ENCODE results near the gene PLEKHA4.
"Not testable (repeated sequence)": the region's sequence is repeated elsewhere in the genome, so short reads cannot be mapped to it uniquely, and the experiment has no call there.

Gene PLEKHA4

DNA sequence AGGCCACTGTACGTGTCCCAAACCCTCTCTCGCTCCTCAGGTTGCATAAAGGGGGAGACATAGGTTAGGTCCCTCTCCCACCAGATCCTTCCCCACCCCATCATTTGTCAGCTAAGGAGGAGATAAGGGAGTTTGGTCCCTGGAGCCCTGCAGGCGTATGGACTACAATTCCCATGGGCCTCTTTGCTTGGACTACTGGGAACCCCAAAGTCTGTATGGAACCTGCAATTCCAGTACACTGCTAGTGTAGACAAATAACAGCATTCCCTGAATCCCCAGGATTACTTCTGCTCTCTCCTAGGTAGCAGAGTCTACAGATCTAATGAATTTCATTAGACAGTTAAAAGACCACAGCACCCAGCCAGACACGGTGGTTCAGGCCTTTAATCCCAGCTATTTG lies 16.1 kb downstream of the PLEKHA4 start:
- Histone ChIP-seq H3K27me3 (ENCODE audit: low read length) (no peaks in the 10 kb centered on the region), H3K27ac (ENCODE audit: low read depth, low read length) (no peak overlapping the region), H3F3A (ENCODE audit: insufficient read depth) (no peaks in the 10 kb centered on the region), H2AFZ (ENCODE audit: low read depth, low read length, severe bottlenecking) (no peak overlapping the region), H3K4me3 (ENCODE audit: insufficient read depth, low read length, poor library complexity, severe bottlenecking) (no peak overlapping the region), H4K20me1 (ENCODE audit: low read depth, low read length) (no peaks in the 10 kb centered on the region), H3K9ac (ENCODE audit: low read length) (no peak overlapping the region), H3K9me3 (ENCODE audit: insufficient read depth, low read length) (no peaks in the 10 kb centered on the region), H3K36me3 (ENCODE audit: low read length) (no peaks in the 10 kb centered on the region), H3K9me2 (replicated peaks; ENCODE audit: insufficient read depth, low read length) (no peaks in the 10 kb centered on the region), H3K4me2 (ENCODE audit: low read depth, low read length, poor library complexity, severe bottlenecking) (no peak overlapping the region), H3K79me2 (ENCODE audit: insufficient read depth, low read length) (no peaks in the 10 kb centered on the region)
- TF ChIP-seq CTCF (IDR thresholded peaks at IDR 0.05; ENCODE audit: insufficient read depth, low read length, poor library complexity, severe bottlenecking) (no peak), EZH2phosphoT487 (conservative IDR thresholded peaks at IDR 0.05; ENCODE audit: low read length) (no peak)

DNA sequence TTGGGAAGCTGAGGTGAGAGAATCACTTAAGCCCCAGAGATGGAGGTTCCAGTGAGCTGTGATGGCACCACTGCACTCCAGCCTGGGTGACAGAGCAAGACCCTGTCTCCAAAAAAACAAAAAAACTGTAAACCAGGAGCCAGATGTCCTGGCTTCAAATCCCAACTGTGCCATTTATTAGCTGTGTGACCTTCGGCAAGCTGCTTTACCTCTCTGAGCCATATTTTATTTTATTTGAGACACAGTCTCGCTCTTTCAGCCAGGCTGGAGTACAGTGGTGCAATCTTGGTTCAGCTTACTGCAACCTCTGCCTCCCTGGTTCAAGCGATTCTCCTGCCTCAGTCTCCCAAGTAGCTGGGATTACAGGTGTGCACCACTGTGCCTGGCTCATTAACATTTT lies 21.8 kb downstream of the PLEKHA4 start:
- H3K36me3 ChIP-seq (ENCODE audit: low read length); H2AFZ ChIP-seq (ENCODE audit: low read depth, low read length, severe bottlenecking); H3K9me2 ChIP-seq (replicated peaks; ENCODE audit: insufficient read depth, low read length); H3K4me3 ChIP-seq (ENCODE audit: insufficient read depth, low read length, poor library complexity, severe bottlenecking); H3K9ac ChIP-seq (ENCODE audit: low read length); H3K27me3 ChIP-seq (ENCODE audit: low read length); H3K9me3 ChIP-seq (ENCODE audit: insufficient read depth, low read length); H3K79me2 ChIP-seq (ENCODE audit: insufficient read depth, low read length); H4K20me1 ChIP-seq (ENCODE audit: low read depth, low read length); H3K27ac ChIP-seq (ENCODE audit: low read depth, low read length); H3F3A ChIP-seq (ENCODE audit: insufficient read depth); H3K4me2 ChIP-seq (ENCODE audit: low read depth, low read length, poor library complexity, severe bottlenecking): not testable (repeated sequence)

DNA sequence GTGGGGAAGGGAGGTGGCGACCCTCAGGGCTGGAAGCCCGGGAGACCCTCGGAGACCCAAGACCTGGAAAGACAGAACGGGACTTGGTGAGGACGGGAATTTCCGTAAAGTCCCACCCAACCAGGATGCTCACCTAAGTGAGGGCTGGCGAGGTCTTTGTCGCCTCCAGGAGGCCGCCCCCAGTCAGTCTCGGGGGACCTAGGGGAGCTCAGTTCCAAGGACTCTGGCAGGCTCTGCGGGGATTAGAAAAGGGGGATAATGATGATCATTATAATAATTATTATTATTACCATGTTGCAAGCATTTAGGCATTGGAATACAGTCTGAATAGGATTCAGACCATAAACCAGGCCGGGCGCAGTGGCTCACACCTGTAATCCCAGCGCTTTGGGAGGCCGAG lies 23.0 kb downstream of the PLEKHA4 start:
- Histone ChIP-seq H3K36me3 (ENCODE audit: low read length) (no peaks in the 10 kb centered on the region), H3K9ac (ENCODE audit: low read length) (no peak overlapping the region), H4K20me1 (ENCODE audit: low read depth, low read length) (no peaks in the 10 kb centered on the region), H3K9me3 (ENCODE audit: insufficient read depth, low read length) (no peaks in the 10 kb centered on the region), H3K79me2 (ENCODE audit: insufficient read depth, low read length) (no peaks in the 10 kb centered on the region), H3K4me3 (ENCODE audit: insufficient read depth, low read length, poor library complexity, severe bottlenecking) (no peak overlapping the region), H3K9me2 (replicated peaks; ENCODE audit: insufficient read depth, low read length) (no peaks in the 10 kb centered on the region), H2AFZ (ENCODE audit: low read depth, low read length, severe bottlenecking) (no peak overlapping the region), H3K4me2 (ENCODE audit: low read depth, low read length, poor library complexity, severe bottlenecking) (no peak overlapping the region), H3K27me3 (ENCODE audit: low read length) (no peaks in the 10 kb centered on the region), H3F3A (ENCODE audit: insufficient read depth) (no peaks in the 10 kb centered on the region), H3K27ac (ENCODE audit: low read depth, low read length) (no peak overlapping the region)
- TF ChIP-seq CTCF (IDR thresholded peaks at IDR 0.05; ENCODE audit: insufficient read depth, low read length, poor library complexity, severe bottlenecking): no peak
- no peak for TF ChIP-seq EZH2phosphoT487 (conservative IDR thresholded peaks at IDR 0.05; ENCODE audit: low read length)

- Histone ChIP-seq H4K20me1 (ENCODE audit: low read depth, low read length) (no peaks in the 10 kb centered on the region), H3K9ac (ENCODE audit: low read length) (no peak overlapping the region), H3K36me3 (ENCODE audit: low read length) (no peaks in the 10 kb centered on the region), H3K27ac (ENCODE audit: low read depth, low read length) (no peak overlapping the region), H3F3A (ENCODE audit: insufficient read depth) (no peaks in the 10 kb centered on the region), H3K27me3 (ENCODE audit: low read length) (no peaks in the 10 kb centered on the region), H3K9me2 (replicated peaks; ENCODE audit: insufficient read depth, low read length) (no peaks in the 10 kb centered on the region), H3K79me2 (ENCODE audit: insufficient read depth, low read length) (no peaks in the 10 kb centered on the region), H2AFZ (ENCODE audit: low read depth, low read length, severe bottlenecking) (no peak overlapping the region), H3K4me2 (ENCODE audit: low read depth, low read length, poor library complexity, severe bottlenecking) (no peak overlapping the region), H3K9me3 (ENCODE audit: insufficient read depth, low read length) (no peaks in the 10 kb centered on the region), H3K4me3 (ENCODE audit: insufficient read depth, low read length, poor library complexity, severe bottlenecking) (no peak overlapping the region)
- TF ChIP-seq CTCF (IDR thresholded peaks at IDR 0.05; ENCODE audit: insufficient read depth, low read length, poor library complexity, severe bottlenecking): no peak
- no peak for TF ChIP-seq EZH2phosphoT487 (conservative IDR thresholded peaks at IDR 0.05; ENCODE audit: low read length)
Measured at GRCh38 chr19:48844472-48844871, 23.9 kb downstream of the PLEKHA4 start.

Data from SU-DHL-6 (cell line).